Vagina (tissue), 2 donors: Measurements from ENCODE around the gene MEF2A.

ENCODE experiments used
- POLR2A ChIP-seq, 2 donors: fragments of 450-650 bp; IDR thresholded peaks; one replicate each; pipeline ENCODE4 v1.6.1; 2017; ENCODE audit warnings: antibody characterized with exemption in 2 of 2, mild to moderate bottlenecking in 2 of 2, moderate library complexity in 2 of 2
- POLR2AphosphoS5 ChIP-seq, 2 donors: sonication (generic); formaldehyde crosslinking; IDR thresholded peaks; one replicate each; pipeline ENCODE4 v1.9.0; 2017; ENCODE audit warnings: antibody characterized with exemption in 2 of 2, mild to moderate bottlenecking in 2 of 2, low read depth in 1 of 2; ENCODE audit not compliant: insufficient read depth in 1 of 2
- TF ChIP-seq, protein P1 (sequence below), 3 experiments: fragments of 450-650 bp in 2 of 3; fragments of 200-600 bp in 1 of 3; sonication (generic) in 1 of 3; IDR thresholded peaks; one replicate each; pipeline ENCODE4 v1.5.1; 2017 to 2019; ENCODE audit warnings: antibody characterized with exemption in 3 of 3, mild to moderate bottlenecking in 2 of 3, moderate library complexity in 2 of 3

DNA sequence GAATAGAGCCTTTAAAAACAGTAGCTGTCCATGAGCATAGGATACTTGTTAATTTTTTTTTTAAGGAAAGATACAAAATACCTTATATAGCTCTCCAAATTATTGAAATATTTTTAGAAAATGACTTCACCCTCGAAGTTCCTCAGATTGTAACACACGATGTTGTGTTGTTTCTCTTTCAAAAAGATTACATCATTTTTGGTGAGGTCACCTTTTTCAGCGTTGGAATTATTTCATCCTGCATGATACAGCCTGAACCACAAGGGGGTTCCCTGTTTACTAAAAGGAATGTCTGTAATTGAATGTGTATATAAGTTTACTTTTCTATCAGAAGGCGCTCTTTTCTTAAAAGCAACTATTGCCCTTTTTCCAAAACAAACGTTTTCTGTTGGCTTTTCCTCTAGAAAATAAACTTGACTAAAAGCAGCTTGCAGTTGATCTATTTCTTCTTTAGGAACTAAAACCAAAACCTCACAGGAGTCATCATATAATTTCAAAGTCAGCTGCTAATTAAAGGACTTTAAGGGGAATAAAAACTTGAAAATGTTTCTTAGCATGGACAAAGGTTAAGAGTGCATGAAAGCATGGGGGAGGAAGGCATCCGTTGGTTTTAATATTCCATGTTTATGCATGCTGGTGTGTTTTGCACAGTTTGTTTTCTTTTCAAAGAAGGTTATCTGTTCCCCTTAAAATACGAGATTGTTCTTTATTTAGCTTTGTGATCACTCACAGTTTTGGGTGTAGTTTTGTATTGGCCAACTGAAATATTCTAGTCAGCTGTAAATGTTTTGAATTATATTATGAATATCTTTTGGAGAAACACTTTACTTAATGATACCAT, 138.0 kb downstream of the MEF2A start:
- TF ChIP-seq, protein P1, sequence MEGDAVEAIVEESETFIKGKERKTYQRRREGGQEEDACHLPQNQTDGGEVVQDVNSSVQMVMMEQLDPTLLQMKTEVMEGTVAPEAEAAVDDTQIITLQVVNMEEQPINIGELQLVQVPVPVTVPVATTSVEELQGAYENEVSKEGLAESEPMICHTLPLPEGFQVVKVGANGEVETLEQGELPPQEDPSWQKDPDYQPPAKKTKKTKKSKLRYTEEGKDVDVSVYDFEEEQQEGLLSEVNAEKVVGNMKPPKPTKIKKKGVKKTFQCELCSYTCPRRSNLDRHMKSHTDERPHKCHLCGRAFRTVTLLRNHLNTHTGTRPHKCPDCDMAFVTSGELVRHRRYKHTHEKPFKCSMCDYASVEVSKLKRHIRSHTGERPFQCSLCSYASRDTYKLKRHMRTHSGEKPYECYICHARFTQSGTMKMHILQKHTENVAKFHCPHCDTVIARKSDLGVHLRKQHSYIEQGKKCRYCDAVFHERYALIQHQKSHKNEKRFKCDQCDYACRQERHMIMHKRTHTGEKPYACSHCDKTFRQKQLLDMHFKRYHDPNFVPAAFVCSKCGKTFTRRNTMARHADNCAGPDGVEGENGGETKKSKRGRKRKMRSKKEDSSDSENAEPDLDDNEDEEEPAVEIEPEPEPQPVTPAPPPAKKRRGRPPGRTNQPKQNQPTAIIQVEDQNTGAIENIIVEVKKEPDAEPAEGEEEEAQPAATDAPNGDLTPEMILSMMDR (IDR thresholded peaks at IDR 0.05) = peak in 1 of 3 experiments; percentile 74
- no peak for TF ChIP-seq POLR2A (IDR thresholded peaks at IDR 0.05)
- TF ChIP-seq POLR2AphosphoS5 (IDR thresholded peaks at IDR 0.05; ENCODE audit: insufficient read depth in 1 of 2, low read depth in 1 of 2) = peak in 1 of 2 donors; percentile 86
